IMR-90 (cell line): ENCODE data around the gene ADGRF1. TPM values are rescaled to one million over a fixed set of nuclear protein-coding genes. Genes with fewer than 3 reads are reported as not detected.

ENCODE experiments used
- ATAC-seq: fragments of 200-7000 bp; cut with Tn5 transposase; 2 replicates; pipeline ENCODE4 v1.9.1; 2020; ENCODE audit warnings: low read depth, mild to moderate bottlenecking, moderate library complexity
- BruUV-seq: library from RNA; stranded (reverse); fragments of 400-500 nt; replicated peaks from 2 replicates; lab custom pipeline; 2021; lab: Mats Ljungman, UMichigan
- CTCF ChIA-PET: fragments of 300-600 bp; formaldehyde crosslinking; extraction: SDS; loops from one replicate; lab custom pipeline; 2021; ENCODE audit warnings: antibody characterized with exemption; lab: Yijun Ruan, JAX
- POLR2A ChIA-PET: fragments of 300-600 bp; sonication (Branson Sonifier 250); formaldehyde crosslinking; loops from one replicate; lab custom pipeline; 2022; ENCODE audit warnings: antibody characterized with exemption; ENCODE audit not compliant: unreplicated experiment; lab: Charles Lee
- DNase-seq: peaks from one replicate; pipeline ENCODE4 v3.0.0; 2013
- H2AFZ ChIP-seq: replicated peaks from 2 replicates; pipeline ENCODE3; 2013; ENCODE audit warnings: low read length, mild to moderate bottlenecking; ENCODE audit not compliant: poor library complexity
- H2AK5ac ChIP-seq: 2 replicates; pipeline ENCODE4 v1.6.1; 2013; ENCODE audit warnings: low read depth, low read length, inconsistent platforms
- H2AK9ac ChIP-seq: replicated peaks from 2 replicates; pipeline ENCODE3; 2013; ENCODE audit warnings: mild to moderate bottlenecking, low read depth, low read length, moderate library complexity; ENCODE audit not compliant: poor library complexity
- H2BK120ac ChIP-seq: 2 replicates; pipeline ENCODE4 v1.6.1; 2013; ENCODE audit warnings: low read depth, low read length, inconsistent platforms
- H2BK15ac ChIP-seq: 3 replicates; pipeline ENCODE4 v1.6.1; 2013; ENCODE audit warnings: low read depth, low read length, inconsistent platforms
- H2BK20ac ChIP-seq: 2 replicates; pipeline ENCODE4 v1.6.1; 2013; ENCODE audit warnings: low read depth, mild to moderate bottlenecking, inconsistent platforms, low read length, moderate library complexity
- H2BK5ac ChIP-seq: 2 replicates; pipeline ENCODE4 v1.6.1; 2013; ENCODE audit warnings: mild to moderate bottlenecking, low read depth, low read length, inconsistent platforms; ENCODE audit not compliant: poor library complexity, severe bottlenecking
- H3K14ac ChIP-seq: replicated peaks from 2 replicates; pipeline ENCODE4 v1.6.1; 2013; ENCODE audit warnings: low read depth, low read length, inconsistent platforms
- H3K18ac ChIP-seq: 2 replicates; pipeline ENCODE4 v1.6.1; 2013; ENCODE audit warnings: low read depth, low read length, control low read depth
- H3K23ac ChIP-seq: 2 replicates; pipeline ENCODE4 v1.6.1; 2013; ENCODE audit warnings: low read depth, low read length, inconsistent platforms
- H3K27ac ChIP-seq: 2 replicates; pipeline ENCODE4 v1.5.1; 2013; ENCODE audit warnings: mild to moderate bottlenecking, control low read depth, low read length; ENCODE audit not compliant: insufficient read depth
- H3K27me3 ChIP-seq: 2 replicates; pipeline ENCODE4 v1.6.1; 2013; ENCODE audit warnings: low read length; ENCODE audit not compliant: control insufficient read depth, insufficient read depth
- H3K36me3 ChIP-seq: 2 replicates; pipeline ENCODE4 v1.6.1; 2013; ENCODE audit warnings: low read length, mixed read lengths; ENCODE audit not compliant: control insufficient read depth, insufficient read depth
- H3K4ac ChIP-seq: 2 replicates; pipeline ENCODE4 v1.6.1; 2013; ENCODE audit warnings: low read depth, low read length, inconsistent platforms
- H3K4me1 ChIP-seq: 2 replicates; pipeline ENCODE4 v1.6.1; 2013; ENCODE audit warnings: low read length, mixed read lengths; ENCODE audit not compliant: control insufficient read depth, insufficient read depth
- H3K4me2 ChIP-seq: 2 replicates; pipeline ENCODE4 v1.6.1; 2013; ENCODE audit warnings: low read depth, mild to moderate bottlenecking, control low read depth, low read length, moderate library complexity
- H3K4me3 ChIP-seq: 2 replicates; pipeline ENCODE4 v1.5.1; 2013; ENCODE audit warnings: low read depth, mild to moderate bottlenecking, control low read depth, low read length, moderate library complexity; ENCODE audit not compliant: insufficient read depth
- H3K56ac ChIP-seq: 2 replicates; pipeline ENCODE4 v1.6.1; 2013; ENCODE audit warnings: low read length, inconsistent platforms; ENCODE audit not compliant: insufficient read depth; ENCODE audit errors: extremely low read depth
- H3K79me1 ChIP-seq, 2 experiments: 2 replicates each; pipeline ENCODE4 v1.6.1; 2013; ENCODE audit warnings: low read length in 2 of 2, inconsistent platforms in 1 of 2, low read depth in 1 of 2
- H3K9ac ChIP-seq: 2 replicates; pipeline ENCODE4 v1.6.1; 2013; ENCODE audit warnings: low read depth, low read length, control low read depth
- H3K9me1 ChIP-seq: 2 replicates; pipeline ENCODE4 v1.6.1; 2013; ENCODE audit warnings: low read length, inconsistent platforms; ENCODE audit not compliant: insufficient read depth
- H3K9me3 ChIP-seq: 2 replicates; pipeline ENCODE4 v1.6.1; 2013; ENCODE audit warnings: low read length; ENCODE audit not compliant: control insufficient read depth, insufficient read depth
- H4K20me1 ChIP-seq: 2 replicates; pipeline ENCODE4 v1.6.1; 2013; ENCODE audit warnings: low read length, inconsistent platforms; ENCODE audit not compliant: insufficient read depth
- H4K5ac ChIP-seq: 2 replicates; pipeline ENCODE4 v1.6.1; 2013; ENCODE audit warnings: mild to moderate bottlenecking, low read depth, low read length, control low read depth
- H4K8ac ChIP-seq, 2 experiments: 2 replicates each; pipeline ENCODE4 v1.6.1; 2013; ENCODE audit warnings: low read depth in 2 of 2, low read length in 2 of 2, control low read depth in 1 of 2, inconsistent platforms in 1 of 2
- H4K91ac ChIP-seq: 2 replicates; pipeline ENCODE4 v1.6.1; 2013; ENCODE audit warnings: low read depth, low read length, inconsistent platforms; ENCODE audit not compliant: insufficient read depth
- BHLHE40 ChIP-seq: fragments of 150-350 bp; IDR thresholded peaks from 2 replicates; pipeline ENCODE4 v1.6.1; 2016; ENCODE audit warnings: mild to moderate bottlenecking, low read depth, low read length
- CEBPB ChIP-seq: IDR thresholded peaks from 2 replicates; pipeline ENCODE4 v1.6.1; 2012; ENCODE audit warnings: low read depth, low read length, improper control_type of control experiment
- CHD1 ChIP-seq: IDR thresholded peaks from 2 replicates; pipeline ENCODE4 v1.6.1; 2012; ENCODE audit warnings: low read depth, low read length, improper control_type of control experiment
- FOS ChIP-seq: fragments of 150-350 bp; IDR thresholded peaks from 2 replicates; pipeline ENCODE4 v1.6.1; 2016; ENCODE audit warnings: low read depth, low read length
- MAFK ChIP-seq: IDR thresholded peaks from 2 replicates; pipeline ENCODE4 v1.6.1; 2012; ENCODE audit warnings: low read depth, low read length, improper control_type of control experiment
- MAZ ChIP-seq: IDR thresholded peaks from 2 replicates; pipeline ENCODE4 v1.6.1; 2012; ENCODE audit warnings: low read depth, mild to moderate bottlenecking, low read length, improper control_type of control experiment, moderate library complexity, borderline replicate concordance
- MXI1 ChIP-seq: IDR thresholded peaks from 2 replicates; pipeline ENCODE4 v1.6.1; 2012; ENCODE audit warnings: low read depth, mild to moderate bottlenecking, low read length, moderate library complexity, borderline replicate concordance
- NFE2L2 ChIP-seq: fragments of 150-350 bp; IDR thresholded peaks from 2 replicates; pipeline ENCODE4 v1.6.1; 2016; ENCODE audit warnings: low read depth, mild to moderate bottlenecking, low read length
- POLR2A ChIP-seq: IDR thresholded peaks from 2 replicates; pipeline ENCODE4 v1.6.1; 2012; ENCODE audit warnings: mild to moderate bottlenecking, low read depth, low read length
- RAD21 ChIP-seq: IDR thresholded peaks from 2 replicates; pipeline ENCODE4 v1.6.1; 2012; ENCODE audit warnings: low read length, improper control_type of control experiment
- RCOR1 ChIP-seq: IDR thresholded peaks from 2 replicates; pipeline ENCODE4 v1.6.1; 2012; ENCODE audit warnings: mild to moderate bottlenecking, low read length, improper control_type of control experiment; ENCODE audit not compliant: insufficient replicate concordance
- RFX5 ChIP-seq: IDR thresholded peaks from 2 replicates; pipeline ENCODE4 v1.8.0; 2012; ENCODE audit warnings: low read depth, mild to moderate bottlenecking, low read length, moderate library complexity
- SMC3 ChIP-seq: fragments of 150-350 bp; IDR thresholded peaks from 2 replicates; pipeline ENCODE4 v1.6.1; 2016; ENCODE audit warnings: low read depth, mild to moderate bottlenecking, antibody characterized with exemption, low read length, moderate library complexity
- WGBS, 2 experiments: methylation state at CpG; one replicate each; pipeline versions ENCODE4 v1.1.5 to v1.1.7; 2013; ENCODE audit warnings: missing lambda C conversion rate in 2 of 2; ENCODE audit not compliant: insufficient read length in 1 of 2; ENCODE audit errors: extremely low coverage in 2 of 2; 5-methylcytosine and 5-hydroxymethylcytosine counted together
- dilution Hi-C: fragments of 300-500 bp; cut with HindIII; formaldehyde crosslinking; loops from one replicate; pipeline ENCODE4 v1.14.3; 2018; ENCODE audit warnings: low sequenced_read_pairs; ENCODE audit not compliant: unreplicated experiment
- in situ Hi-C: fragments of 300-500 bp; cut with MboI; formaldehyde crosslinking; loops from 3 replicates; pipeline ENCODE4 v1.14.3; 2019; ENCODE audit warnings: low sequenced_read_pairs, inconsistent platforms, mixed read lengths
- intact Hi-C: fragments of 100-400 bp; cut with micrococcal nuclease; formaldehyde crosslinking; loops from 2 replicates; pipeline ENCODE4 v1.10.0; 2022
- polyA plus RNA-seq, 3 experiments: library from polyadenylated mRNA; depleted of rRNA; stranded (reverse); fragments of >200 nt; gene quantifications; 2 replicates each; pipeline ENCODE4 v1.2.3, GENCODE V29; 2012; ENCODE audit warnings: low replicate concordance in 1 of 3
- total RNA-seq: library from RNA; depleted of rRNA; stranded (reverse); fragments of >200 nt; gene quantifications from 2 replicates; pipeline ENCODE4 v1.2.3, GENCODE V29; 2012
- TF ChIP-seq, protein P1 (sequence below): fragments of 150-350 bp; IDR thresholded peaks from 2 replicates; pipeline ENCODE4 v1.6.1; 2016; ENCODE audit warnings: low read depth, mild to moderate bottlenecking, low read length, moderate library complexity, borderline replicate concordance
- TF ChIP-seq, protein P2 (sequence below): conservative IDR thresholded peaks from 2 replicates; pipeline ENCODE4 v1.5.1; 2012; ENCODE audit warnings: mild to moderate bottlenecking, low read depth, low read length, improper control_type of control experiment
- TF ChIP-seq, protein P3 (sequence below): fragments of 150-350 bp; IDR thresholded peaks from 2 replicates; pipeline ENCODE4 v1.6.1; 2017; ENCODE audit warnings: mild to moderate bottlenecking, antibody characterized with exemption, low read length, low read depth

ADGRF1 gene
- total and polyA plus RNA-seq, 2 of the 4 experiments (the other 2 are of a cell fraction) = not detected

DNA sequence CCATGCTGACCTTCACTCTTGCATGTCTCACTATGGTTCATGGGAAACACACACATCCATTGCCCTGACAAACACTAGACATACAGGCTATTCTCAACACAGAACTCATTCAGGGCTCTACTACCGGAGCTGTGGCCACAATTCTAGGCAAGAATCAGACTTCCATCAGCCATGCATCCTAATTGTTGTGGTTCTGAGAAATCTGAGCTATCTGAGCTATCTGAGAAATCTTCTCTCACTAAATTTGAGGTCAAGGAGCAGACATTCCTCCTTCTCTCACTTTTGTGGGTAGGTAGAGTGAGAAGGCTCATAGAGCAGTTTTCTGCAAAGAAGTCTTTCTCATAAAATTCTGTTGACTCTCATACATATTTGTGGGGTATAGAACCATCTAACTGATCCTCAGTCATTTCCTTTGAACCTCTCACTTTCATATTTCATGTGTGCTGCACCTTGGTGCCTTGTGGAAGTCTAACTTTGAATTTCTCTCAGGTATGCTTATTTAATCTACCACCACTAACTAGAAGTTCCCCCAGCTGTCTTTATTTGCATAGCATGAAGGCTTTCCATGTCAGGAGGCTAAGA lies 43.6 kb downstream of the ADGRF1 start:
- H3K4me1 ChIP-seq = no peaks in the 10 kb centered on the region
- no peak overlapping the region for H4K5ac ChIP-seq
- H3K23ac ChIP-seq = no peak overlapping the region
- POLR2A ChIA-PET = no interaction called here
- no CpG with 5 or more reads among the region's 1 CpG for WGBS, 2 experiments
- intact Hi-C loops (no loop called here), dilution Hi-C loops (no loop called here), in situ Hi-C loops (no loop called here)
- H3K27me3 ChIP-seq = no peaks in the 10 kb centered on the region; the same call in 1 of the 2 replicates
- no peaks in the 10 kb centered on the region for H3K36me3 ChIP-seq
- H3K27ac ChIP-seq = no peak overlapping the region
- H3K79me1 ChIP-seq = no peaks in the 10 kb centered on the region
- H3K9me1 ChIP-seq = no peaks in the 10 kb centered on the region
- H3K18ac ChIP-seq = no peak overlapping the region
- H3K9ac ChIP-seq = no peak overlapping the region
- H2BK5ac ChIP-seq = no peak overlapping the region
- H2BK15ac ChIP-seq = no peak overlapping the region
- no peak overlapping the region for H2BK20ac ChIP-seq
- H4K91ac ChIP-seq = no peak overlapping the region
- H2BK120ac ChIP-seq = no peak overlapping the region
- CTCF ChIA-PET = no interaction called here
- no peak for DNase-seq
- H2AK9ac ChIP-seq = no peak overlapping the region
- no peak overlapping the region for H3K56ac ChIP-seq
- no peak overlapping the region for H3K4me2 ChIP-seq
- H2AFZ ChIP-seq = no peak overlapping the region
- H2AK5ac ChIP-seq = no peak overlapping the region
- no peak overlapping the region for H4K8ac ChIP-seq
- no peaks in the 10 kb centered on the region for H3K9me3 ChIP-seq
- TF ChIP-seq CEBPB (no peak), NFE2L2 (no peak), POLR2A (no peak), RFX5 (no peak), SMC3 (no peak), RAD21 (no peak), MXI1 (no peak), CHD1 (no peak), MAFK (no peak), MAZ (no peak), BHLHE40 (no peak), FOS (no peak), RCOR1 (no peak)
- TF ChIP-seq, protein P1, sequence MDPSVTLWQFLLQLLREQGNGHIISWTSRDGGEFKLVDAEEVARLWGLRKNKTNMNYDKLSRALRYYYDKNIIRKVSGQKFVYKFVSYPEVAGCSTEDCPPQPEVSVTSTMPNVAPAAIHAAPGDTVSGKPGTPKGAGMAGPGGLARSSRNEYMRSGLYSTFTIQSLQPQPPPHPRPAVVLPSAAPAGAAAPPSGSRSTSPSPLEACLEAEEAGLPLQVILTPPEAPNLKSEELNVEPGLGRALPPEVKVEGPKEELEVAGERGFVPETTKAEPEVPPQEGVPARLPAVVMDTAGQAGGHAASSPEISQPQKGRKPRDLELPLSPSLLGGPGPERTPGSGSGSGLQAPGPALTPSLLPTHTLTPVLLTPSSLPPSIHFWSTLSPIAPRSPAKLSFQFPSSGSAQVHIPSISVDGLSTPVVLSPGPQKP = no peak
- TF ChIP-seq, protein P2, sequence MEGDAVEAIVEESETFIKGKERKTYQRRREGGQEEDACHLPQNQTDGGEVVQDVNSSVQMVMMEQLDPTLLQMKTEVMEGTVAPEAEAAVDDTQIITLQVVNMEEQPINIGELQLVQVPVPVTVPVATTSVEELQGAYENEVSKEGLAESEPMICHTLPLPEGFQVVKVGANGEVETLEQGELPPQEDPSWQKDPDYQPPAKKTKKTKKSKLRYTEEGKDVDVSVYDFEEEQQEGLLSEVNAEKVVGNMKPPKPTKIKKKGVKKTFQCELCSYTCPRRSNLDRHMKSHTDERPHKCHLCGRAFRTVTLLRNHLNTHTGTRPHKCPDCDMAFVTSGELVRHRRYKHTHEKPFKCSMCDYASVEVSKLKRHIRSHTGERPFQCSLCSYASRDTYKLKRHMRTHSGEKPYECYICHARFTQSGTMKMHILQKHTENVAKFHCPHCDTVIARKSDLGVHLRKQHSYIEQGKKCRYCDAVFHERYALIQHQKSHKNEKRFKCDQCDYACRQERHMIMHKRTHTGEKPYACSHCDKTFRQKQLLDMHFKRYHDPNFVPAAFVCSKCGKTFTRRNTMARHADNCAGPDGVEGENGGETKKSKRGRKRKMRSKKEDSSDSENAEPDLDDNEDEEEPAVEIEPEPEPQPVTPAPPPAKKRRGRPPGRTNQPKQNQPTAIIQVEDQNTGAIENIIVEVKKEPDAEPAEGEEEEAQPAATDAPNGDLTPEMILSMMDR = no peak
- TF ChIP-seq, protein P3, sequence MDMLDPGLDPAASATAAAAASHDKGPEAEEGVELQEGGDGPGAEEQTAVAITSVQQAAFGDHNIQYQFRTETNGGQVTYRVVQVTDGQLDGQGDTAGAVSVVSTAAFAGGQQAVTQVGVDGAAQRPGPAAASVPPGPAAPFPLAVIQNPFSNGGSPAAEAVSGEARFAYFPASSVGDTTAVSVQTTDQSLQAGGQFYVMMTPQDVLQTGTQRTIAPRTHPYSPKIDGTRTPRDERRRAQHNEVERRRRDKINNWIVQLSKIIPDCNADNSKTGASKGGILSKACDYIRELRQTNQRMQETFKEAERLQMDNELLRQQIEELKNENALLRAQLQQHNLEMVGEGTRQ = no peak
- no peaks in the 10 kb centered on the region for H4K20me1 ChIP-seq
- ATAC-seq = no peak
- BruUV-seq = no TSS peak
- no peak overlapping the region for H3K14ac ChIP-seq
- H3K4ac ChIP-seq = no peak overlapping the region
- no peak overlapping the region for H3K4me3 ChIP-seq
